ENCODE data around the gene SLCO2B1.

- TF ChIP-seq, protein P1, sequence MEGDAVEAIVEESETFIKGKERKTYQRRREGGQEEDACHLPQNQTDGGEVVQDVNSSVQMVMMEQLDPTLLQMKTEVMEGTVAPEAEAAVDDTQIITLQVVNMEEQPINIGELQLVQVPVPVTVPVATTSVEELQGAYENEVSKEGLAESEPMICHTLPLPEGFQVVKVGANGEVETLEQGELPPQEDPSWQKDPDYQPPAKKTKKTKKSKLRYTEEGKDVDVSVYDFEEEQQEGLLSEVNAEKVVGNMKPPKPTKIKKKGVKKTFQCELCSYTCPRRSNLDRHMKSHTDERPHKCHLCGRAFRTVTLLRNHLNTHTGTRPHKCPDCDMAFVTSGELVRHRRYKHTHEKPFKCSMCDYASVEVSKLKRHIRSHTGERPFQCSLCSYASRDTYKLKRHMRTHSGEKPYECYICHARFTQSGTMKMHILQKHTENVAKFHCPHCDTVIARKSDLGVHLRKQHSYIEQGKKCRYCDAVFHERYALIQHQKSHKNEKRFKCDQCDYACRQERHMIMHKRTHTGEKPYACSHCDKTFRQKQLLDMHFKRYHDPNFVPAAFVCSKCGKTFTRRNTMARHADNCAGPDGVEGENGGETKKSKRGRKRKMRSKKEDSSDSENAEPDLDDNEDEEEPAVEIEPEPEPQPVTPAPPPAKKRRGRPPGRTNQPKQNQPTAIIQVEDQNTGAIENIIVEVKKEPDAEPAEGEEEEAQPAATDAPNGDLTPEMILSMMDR (IDR thresholded peaks at IDR 0.05; ENCODE audit: borderline replicate concordance, extremely low read depth, low read length, poor library complexity, severe bottlenecking) = no peak
- TF ChIP-seq EZH2 (IDR thresholded peaks at IDR 0.05; ENCODE audit: borderline replicate concordance, low read depth, low read length, severe bottlenecking) = no peak
These were observed 38.2 kb downstream of the SLCO2B1 start for GRCh38 chr11:75189108-75189507.
